D721Med (cell line): Measurements from ENCODE around the gene PARM1.

Experiments used
- DNase-seq: peaks from one replicate; pipeline ENCODE4 v3.0.0; 2011; ENCODE audit warnings: low spot score; ENCODE audit not compliant: insufficient read length
- FAIRE-seq: peaks from 2 replicates; lab custom pipeline; 2011; peaks lifted over from hg19 to GRCh38; lab: Jason Lieb, UNC
- TF ChIP-seq, protein P1 (sequence below): IDR thresholded peaks from 2 replicates; pipeline ENCODE4 v1.5.1; 2012; ENCODE audit warnings: mild to moderate bottlenecking, control low read depth; ENCODE audit not compliant: insufficient read depth; ENCODE audit errors: missing control alignments

Gene PARM1

DNA sequence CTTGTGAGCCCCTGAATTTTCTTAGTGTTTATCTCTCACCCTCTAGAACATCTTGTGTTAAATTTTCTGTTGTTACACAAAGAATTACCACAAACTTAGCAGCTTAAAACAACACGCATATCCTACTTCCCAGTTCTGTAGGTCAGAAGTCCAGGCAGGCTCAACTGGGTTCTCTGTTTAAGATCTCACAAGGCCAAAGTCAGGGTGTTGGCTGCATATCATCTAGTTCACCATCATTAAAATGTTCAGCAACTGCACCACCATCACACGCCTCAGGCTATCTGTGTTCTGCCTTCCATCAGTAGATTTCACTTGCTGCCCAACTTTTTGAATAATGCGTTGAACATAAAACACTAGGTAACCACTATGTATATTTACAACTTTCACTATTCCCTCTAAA is 130.5 kb downstream of the PARM1 start:
- TF ChIP-seq, protein P1, sequence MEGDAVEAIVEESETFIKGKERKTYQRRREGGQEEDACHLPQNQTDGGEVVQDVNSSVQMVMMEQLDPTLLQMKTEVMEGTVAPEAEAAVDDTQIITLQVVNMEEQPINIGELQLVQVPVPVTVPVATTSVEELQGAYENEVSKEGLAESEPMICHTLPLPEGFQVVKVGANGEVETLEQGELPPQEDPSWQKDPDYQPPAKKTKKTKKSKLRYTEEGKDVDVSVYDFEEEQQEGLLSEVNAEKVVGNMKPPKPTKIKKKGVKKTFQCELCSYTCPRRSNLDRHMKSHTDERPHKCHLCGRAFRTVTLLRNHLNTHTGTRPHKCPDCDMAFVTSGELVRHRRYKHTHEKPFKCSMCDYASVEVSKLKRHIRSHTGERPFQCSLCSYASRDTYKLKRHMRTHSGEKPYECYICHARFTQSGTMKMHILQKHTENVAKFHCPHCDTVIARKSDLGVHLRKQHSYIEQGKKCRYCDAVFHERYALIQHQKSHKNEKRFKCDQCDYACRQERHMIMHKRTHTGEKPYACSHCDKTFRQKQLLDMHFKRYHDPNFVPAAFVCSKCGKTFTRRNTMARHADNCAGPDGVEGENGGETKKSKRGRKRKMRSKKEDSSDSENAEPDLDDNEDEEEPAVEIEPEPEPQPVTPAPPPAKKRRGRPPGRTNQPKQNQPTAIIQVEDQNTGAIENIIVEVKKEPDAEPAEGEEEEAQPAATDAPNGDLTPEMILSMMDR: no peak
- DNase-seq (no peak), FAIRE-seq (no peak)

- FAIRE-seq (no peak), DNase-seq (no peak)
- TF ChIP-seq, protein P1: no peak
These were observed 133.0 kb downstream of the PARM1 start for GRCh38 chr4:75065909-75066308.

DNA sequence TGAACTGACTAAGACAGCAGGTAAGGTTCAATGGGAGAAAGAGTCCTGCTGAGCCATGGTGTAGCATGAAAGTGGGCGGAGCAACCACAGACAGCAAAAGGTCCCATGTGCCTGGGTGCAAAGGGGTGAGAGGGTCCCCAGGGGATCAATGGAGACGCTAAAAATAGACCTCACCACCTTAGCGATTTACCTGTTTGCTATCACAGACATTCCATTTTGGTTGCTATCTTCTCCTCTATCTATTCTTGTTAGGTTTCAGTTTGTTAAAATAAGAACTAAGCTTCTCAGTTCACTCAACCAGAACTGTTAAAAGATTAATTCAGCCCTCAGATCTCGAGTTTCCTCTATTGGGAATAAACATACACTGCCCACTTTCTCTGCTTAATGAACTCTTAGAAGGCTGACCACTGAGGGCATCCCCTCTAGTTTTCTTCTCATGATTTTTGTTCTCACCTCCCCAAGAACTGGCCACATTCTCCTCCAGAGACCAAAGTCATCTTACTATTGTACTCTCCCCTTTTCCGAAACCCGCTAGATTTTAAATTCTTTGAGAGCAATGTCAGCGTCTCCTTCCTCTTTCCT is 136.7 kb downstream of the PARM1 start:
- TF ChIP-seq, protein P1: no peak
- FAIRE-seq: no peak

GRCh38 chr4:75071317-75071716 is 138.4 kb downstream of the PARM1 start:
- TF ChIP-seq, protein P1: no peak
- no peak for DNase-seq
- peak; percentile 38 for FAIRE-seq

More for the DNA sequence above, 136.7 kb downstream of the PARM1 start:
- no peak for DNase-seq

DNA sequence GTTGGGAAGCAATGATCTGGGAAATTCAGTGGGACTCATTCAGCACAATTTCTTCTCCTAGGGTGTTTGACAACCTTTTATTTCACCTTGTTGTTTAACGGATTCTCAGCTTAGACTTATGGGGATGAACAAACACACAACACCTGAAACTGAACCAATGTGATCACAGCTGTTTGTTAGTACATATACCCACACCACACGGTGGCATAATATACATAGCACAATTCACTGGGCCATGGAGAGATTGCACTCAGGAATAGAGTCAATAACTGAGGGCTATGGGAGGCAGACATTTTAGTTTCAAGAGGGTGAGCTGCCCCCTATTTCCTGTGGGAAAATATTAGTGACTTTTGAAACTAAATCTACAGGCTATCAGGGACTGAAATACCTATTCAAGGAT is 148.0 kb downstream of the PARM1 start:
- no peak for DNase-seq
- TF ChIP-seq, protein P1: no peak
- FAIRE-seq: no peak

DNA sequence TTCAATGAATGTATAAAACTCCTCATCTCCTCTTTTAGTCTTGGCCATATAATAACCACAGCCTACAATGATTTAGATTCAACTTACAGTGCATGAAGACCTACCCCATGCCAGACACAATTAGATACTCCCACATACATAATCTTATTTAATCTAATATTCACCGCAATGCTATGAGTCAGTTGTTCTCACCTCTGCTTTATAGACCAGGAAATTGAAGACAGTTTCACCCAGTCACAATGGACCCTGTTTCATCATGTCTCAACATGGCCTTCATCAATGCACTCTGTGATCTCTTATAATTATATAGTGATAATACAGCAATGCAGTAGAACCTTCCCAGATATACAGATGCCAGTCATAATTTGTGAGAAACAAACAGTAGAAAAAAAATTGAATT is 148.6 kb downstream of the PARM1 start:
- DNase-seq (no peak), FAIRE-seq (no peak)
- TF ChIP-seq, protein P1: no peak

GRCh38 chr4:75087416-75087815 is 154.5 kb downstream of the PARM1 start:
- TF ChIP-seq, protein P1: no peak
- FAIRE-seq (no peak), DNase-seq (no peak)
